ENCODE measurements around the gene WDR88.

The WDR88 gene

GRCh38 chr19:33210266-33210940 is 78.5 kb downstream of the WDR88 start:
- TF ChIP-seq, protein P1, sequence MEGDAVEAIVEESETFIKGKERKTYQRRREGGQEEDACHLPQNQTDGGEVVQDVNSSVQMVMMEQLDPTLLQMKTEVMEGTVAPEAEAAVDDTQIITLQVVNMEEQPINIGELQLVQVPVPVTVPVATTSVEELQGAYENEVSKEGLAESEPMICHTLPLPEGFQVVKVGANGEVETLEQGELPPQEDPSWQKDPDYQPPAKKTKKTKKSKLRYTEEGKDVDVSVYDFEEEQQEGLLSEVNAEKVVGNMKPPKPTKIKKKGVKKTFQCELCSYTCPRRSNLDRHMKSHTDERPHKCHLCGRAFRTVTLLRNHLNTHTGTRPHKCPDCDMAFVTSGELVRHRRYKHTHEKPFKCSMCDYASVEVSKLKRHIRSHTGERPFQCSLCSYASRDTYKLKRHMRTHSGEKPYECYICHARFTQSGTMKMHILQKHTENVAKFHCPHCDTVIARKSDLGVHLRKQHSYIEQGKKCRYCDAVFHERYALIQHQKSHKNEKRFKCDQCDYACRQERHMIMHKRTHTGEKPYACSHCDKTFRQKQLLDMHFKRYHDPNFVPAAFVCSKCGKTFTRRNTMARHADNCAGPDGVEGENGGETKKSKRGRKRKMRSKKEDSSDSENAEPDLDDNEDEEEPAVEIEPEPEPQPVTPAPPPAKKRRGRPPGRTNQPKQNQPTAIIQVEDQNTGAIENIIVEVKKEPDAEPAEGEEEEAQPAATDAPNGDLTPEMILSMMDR (conservative IDR thresholded peaks at IDR 0.05; ENCODE audit: low read depth, low read length) = no peak
- DNase-seq (ENCODE audit: low read depth) = no peak
- no peak overlapping the region for H3K4me3 ChIP-seq (ENCODE audit: low read depth, low read length)

DNA sequence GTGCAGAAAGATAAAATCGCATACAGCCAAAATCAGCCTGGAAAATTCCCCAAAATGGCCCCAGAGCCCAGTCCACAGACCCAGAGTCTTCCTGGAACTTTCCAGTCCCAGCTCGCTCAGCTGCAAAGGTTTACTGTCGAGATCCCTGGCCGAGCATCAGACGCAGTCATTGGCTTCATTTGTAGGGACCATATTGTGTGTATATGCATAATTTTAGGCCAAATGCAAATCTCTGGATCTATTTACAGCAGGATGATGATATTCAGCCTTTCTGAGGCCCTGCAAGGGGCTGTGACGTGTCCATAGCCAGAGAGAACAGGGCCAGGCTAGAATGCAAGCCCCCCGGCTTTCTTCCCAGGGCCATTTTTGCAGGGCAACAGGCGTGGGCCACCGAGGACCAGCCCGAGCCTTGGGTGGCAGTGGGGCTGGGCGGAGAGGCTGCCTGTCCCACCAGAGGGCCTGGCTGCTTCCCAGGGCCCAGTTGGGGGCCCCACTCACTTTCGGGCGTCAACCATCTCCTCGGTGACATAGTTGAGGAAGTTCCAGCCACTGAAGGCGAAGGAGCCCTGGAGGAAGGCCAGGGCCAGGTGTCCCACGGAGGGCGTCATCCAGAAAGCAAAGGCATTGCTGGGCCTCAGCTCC is 80.0 kb downstream of the WDR88 start:
- TF ChIP-seq, protein P1 (conservative IDR thresholded peaks at IDR 0.05; ENCODE audit: low read depth, low read length) = no peak
- no peak overlapping the region for H3K4me3 ChIP-seq (ENCODE audit: low read depth, low read length)
- DNase-seq (ENCODE audit: low read depth) = no peak

DNA sequence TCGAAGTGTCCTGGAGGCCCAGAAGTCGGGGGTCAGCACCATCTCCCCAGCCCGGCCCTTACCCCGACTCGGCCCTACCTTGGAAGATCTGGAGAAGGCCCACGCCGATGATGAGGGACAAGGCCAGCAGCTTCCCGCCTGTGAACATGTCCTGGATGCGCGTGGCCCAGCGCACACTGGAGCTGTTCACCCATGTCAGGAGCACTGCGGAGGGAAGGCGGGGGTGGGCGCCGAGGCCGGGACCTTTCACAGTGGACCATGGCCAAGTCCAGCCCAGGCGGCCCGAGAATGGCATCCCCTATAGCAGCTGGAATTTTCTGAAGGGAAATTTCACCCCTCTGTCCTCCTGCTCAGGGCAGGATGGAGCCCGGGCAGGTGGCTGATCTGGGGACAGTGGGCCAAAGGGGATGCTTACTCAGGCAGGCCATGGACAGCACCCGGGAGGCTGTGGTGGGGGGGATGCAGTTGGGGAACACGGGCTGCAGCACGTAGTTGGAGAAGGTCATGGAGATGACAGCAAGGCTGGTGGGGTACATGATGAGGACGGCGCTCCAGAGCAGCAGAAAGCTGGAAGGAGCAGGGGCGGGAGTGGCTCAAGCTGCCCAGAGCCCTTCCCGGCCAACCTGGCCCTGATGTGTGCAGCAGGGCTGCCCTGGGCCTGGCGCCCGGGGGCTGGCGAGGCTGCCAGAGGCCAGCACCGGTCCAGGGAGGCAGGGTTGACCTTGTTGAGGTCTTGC is 80.7 kb downstream of the WDR88 start:
- H3K4me3 ChIP-seq (ENCODE audit: low read depth, low read length) = no peak overlapping the region
- TF ChIP-seq, protein P1 (conservative IDR thresholded peaks at IDR 0.05; ENCODE audit: low read depth, low read length) = no peak
- DNase-seq (ENCODE audit: low read depth) = no peak

DNA sequence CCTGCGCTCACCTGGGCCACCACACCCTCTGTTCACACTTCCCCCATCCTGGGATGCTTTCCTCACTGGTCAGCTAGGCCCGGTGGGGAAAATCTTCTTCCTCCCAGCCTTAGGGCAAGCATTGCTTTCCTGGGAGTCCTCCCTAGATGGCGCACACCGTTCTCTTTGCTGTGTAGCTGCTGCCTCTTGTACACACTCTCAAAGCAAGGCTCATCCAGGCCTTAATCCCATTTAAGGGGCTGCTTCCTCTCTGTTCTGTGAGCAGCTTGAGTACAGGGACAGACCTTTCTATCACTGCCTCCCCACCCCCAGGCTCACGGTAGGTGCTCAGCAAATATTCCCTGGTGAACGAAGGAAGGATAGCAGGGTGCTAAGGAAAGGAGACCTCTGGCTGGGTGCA is 82.7 kb downstream of the WDR88 start:
- no peak overlapping the region for H3K4me3 ChIP-seq (ENCODE audit: low read depth, low read length)
- peak; percentile 72 for DNase-seq (ENCODE audit: low read depth)
- TF ChIP-seq, protein P1 (conservative IDR thresholded peaks at IDR 0.05; ENCODE audit: low read depth, low read length) = peak; percentile 74

GRCh38 chr19:33215438-33216197 is 83.7 kb downstream of the WDR88 start:
- no peak for DNase-seq (ENCODE audit: low read depth)
- TF ChIP-seq, protein P1 (conservative IDR thresholded peaks at IDR 0.05; ENCODE audit: low read depth, low read length) = no peak

GRCh38 chr19:33216198-33216830 is 84.4 kb downstream of the WDR88 start:
- no peak overlapping the region for H3K4me3 ChIP-seq (ENCODE audit: low read depth, low read length)
- TF ChIP-seq, protein P1 (conservative IDR thresholded peaks at IDR 0.05; ENCODE audit: low read depth, low read length) = no peak
- DNase-seq (ENCODE audit: low read depth) = no peak

More at GRCh38 chr19:33215438-33216197, 83.7 kb downstream of the WDR88 start:
- H3K4me3 ChIP-seq (ENCODE audit: low read depth, low read length) = no peak overlapping the region

Data from choroid plexus epithelial cell (primary cell).